HEK293 (cell line): ENCODE measurements around the gene TIMP2.

ENCODE experiments used
- BCL11A ChIP-seq: fragments of 450-650 bp; formaldehyde crosslinking; IDR thresholded peaks from 2 replicates; pipeline ENCODE4 v1.5.1; 2016; ENCODE audit warnings: low read depth, missing biosample characterization, missing genetic modification characterization
- HOXA7 ChIP-seq: sonication (generic); formaldehyde crosslinking; IDR thresholded peaks from 2 replicates; pipeline ENCODE4 v1.8.1; 2022; ENCODE audit warnings: missing genetic modification reagents, borderline replicate concordance
- KLF1 ChIP-seq: fragments of 450-650 bp; formaldehyde crosslinking; IDR thresholded peaks from 2 replicates; pipeline ENCODE4 v1.5.1; 2016; ENCODE audit warnings: missing biosample characterization, missing genetic modification characterization
- KLF10 ChIP-seq: fragments of 450-650 bp; IDR thresholded peaks from 2 replicates; pipeline ENCODE4 v1.5.1; 2018; ENCODE audit warnings: missing biosample characterization, mild to moderate bottlenecking, missing genetic modification characterization
- REPIN1 ChIP-seq: fragments of 450-650 bp; formaldehyde crosslinking; IDR thresholded peaks from 2 replicates; pipeline ENCODE4 v1.5.1; 2017; ENCODE audit warnings: missing biosample characterization, missing genetic modification characterization, low read depth
- ZBTB20 ChIP-seq: fragments of 450-650 bp; formaldehyde crosslinking; IDR thresholded peaks from 2 replicates; pipeline ENCODE4 v1.5.1; 2016; ENCODE audit warnings: missing biosample characterization, missing genetic modification characterization
- ZNF311 ChIP-seq: fragments of 450-650 bp; formaldehyde crosslinking; IDR thresholded peaks from 2 replicates; pipeline ENCODE4 v1.5.1; 2017; ENCODE audit warnings: missing biosample characterization, missing genetic modification characterization, borderline replicate concordance
- ZNF670 ChIP-seq: fragments of 450-650 bp; formaldehyde crosslinking; IDR thresholded peaks from 2 replicates; pipeline ENCODE4 v1.5.1; 2016; ENCODE audit warnings: missing biosample characterization, missing genetic modification characterization, low read depth
- ZNF677 ChIP-seq: fragments of 450-650 bp; IDR thresholded peaks from 2 replicates; pipeline ENCODE4 v1.5.0; 2018; ENCODE audit warnings: missing biosample characterization, mild to moderate bottlenecking, missing genetic modification characterization, moderate library complexity
- TF ChIP-seq, protein P1 (sequence below): fragments of 450-650 bp; formaldehyde crosslinking; IDR thresholded peaks from 2 replicates; pipeline ENCODE4 v1.5.1; 2016; ENCODE audit warnings: missing biosample characterization, missing genetic modification characterization
- TF ChIP-seq, protein P2 (sequence below): fragments of 450-650 bp; formaldehyde crosslinking; IDR thresholded peaks from 2 replicates; pipeline ENCODE4 v1.5.1; 2016; ENCODE audit warnings: missing biosample characterization, missing genetic modification characterization
- TF ChIP-seq, protein P3 (sequence below): fragments of 450-650 bp; formaldehyde crosslinking; IDR thresholded peaks from 2 replicates; pipeline ENCODE4 v1.5.1; 2016; ENCODE audit warnings: missing biosample characterization, missing genetic modification characterization, borderline replicate concordance

DNA sequence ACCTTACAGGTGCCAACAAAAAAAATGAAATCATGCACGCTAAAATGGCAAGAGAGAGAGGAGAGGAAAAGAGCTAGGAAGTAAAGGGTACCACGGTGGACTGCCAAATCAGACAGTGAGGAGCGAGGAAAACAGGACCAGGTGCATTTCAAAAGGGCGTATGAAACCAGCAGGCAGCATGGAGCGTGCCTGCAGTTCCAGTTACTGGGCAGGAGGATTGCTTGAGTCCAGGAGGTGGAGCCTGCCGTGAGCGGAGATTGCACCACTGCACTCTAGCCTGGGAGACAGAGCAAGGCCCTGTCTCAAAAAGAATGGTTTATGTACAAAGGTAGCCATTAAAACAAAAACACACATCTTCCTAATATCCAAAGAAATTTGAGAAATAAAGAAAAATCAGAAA lies 100.9 kb downstream of the TIMP2 start:
- TF ChIP-seq BCL11A (no peak), ZNF311 (no peak), HOXA7 (no peak), ZBTB20 (tag by site-specific recombination) (no peak), ZNF670 (no peak), ZNF677 (tag by site-specific recombination) (no peak), KLF10 (tag by site-specific recombination) (no peak), KLF1 (no peak), REPIN1 (tag by site-specific recombination) (no peak)
- TF ChIP-seq, protein P1, sequence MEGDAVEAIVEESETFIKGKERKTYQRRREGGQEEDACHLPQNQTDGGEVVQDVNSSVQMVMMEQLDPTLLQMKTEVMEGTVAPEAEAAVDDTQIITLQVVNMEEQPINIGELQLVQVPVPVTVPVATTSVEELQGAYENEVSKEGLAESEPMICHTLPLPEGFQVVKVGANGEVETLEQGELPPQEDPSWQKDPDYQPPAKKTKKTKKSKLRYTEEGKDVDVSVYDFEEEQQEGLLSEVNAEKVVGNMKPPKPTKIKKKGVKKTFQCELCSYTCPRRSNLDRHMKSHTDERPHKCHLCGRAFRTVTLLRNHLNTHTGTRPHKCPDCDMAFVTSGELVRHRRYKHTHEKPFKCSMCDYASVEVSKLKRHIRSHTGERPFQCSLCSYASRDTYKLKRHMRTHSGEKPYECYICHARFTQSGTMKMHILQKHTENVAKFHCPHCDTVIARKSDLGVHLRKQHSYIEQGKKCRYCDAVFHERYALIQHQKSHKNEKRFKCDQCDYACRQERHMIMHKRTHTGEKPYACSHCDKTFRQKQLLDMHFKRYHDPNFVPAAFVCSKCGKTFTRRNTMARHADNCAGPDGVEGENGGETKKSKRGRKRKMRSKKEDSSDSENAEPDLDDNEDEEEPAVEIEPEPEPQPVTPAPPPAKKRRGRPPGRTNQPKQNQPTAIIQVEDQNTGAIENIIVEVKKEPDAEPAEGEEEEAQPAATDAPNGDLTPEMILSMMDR = no peak
- TF ChIP-seq, protein P2, sequence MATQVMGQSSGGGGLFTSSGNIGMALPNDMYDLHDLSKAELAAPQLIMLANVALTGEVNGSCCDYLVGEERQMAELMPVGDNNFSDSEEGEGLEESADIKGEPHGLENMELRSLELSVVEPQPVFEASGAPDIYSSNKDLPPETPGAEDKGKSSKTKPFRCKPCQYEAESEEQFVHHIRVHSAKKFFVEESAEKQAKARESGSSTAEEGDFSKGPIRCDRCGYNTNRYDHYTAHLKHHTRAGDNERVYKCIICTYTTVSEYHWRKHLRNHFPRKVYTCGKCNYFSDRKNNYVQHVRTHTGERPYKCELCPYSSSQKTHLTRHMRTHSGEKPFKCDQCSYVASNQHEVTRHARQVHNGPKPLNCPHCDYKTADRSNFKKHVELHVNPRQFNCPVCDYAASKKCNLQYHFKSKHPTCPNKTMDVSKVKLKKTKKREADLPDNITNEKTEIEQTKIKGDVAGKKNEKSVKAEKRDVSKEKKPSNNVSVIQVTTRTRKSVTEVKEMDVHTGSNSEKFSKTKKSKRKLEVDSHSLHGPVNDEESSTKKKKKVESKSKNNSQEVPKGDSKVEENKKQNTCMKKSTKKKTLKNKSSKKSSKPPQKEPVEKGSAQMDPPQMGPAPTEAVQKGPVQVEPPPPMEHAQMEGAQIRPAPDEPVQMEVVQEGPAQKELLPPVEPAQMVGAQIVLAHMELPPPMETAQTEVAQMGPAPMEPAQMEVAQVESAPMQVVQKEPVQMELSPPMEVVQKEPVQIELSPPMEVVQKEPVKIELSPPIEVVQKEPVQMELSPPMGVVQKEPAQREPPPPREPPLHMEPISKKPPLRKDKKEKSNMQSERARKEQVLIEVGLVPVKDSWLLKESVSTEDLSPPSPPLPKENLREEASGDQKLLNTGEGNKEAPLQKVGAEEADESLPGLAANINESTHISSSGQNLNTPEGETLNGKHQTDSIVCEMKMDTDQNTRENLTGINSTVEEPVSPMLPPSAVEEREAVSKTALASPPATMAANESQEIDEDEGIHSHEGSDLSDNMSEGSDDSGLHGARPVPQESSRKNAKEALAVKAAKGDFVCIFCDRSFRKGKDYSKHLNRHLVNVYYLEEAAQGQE (tag by site-specific recombination) = no peak
- TF ChIP-seq, protein P3, sequence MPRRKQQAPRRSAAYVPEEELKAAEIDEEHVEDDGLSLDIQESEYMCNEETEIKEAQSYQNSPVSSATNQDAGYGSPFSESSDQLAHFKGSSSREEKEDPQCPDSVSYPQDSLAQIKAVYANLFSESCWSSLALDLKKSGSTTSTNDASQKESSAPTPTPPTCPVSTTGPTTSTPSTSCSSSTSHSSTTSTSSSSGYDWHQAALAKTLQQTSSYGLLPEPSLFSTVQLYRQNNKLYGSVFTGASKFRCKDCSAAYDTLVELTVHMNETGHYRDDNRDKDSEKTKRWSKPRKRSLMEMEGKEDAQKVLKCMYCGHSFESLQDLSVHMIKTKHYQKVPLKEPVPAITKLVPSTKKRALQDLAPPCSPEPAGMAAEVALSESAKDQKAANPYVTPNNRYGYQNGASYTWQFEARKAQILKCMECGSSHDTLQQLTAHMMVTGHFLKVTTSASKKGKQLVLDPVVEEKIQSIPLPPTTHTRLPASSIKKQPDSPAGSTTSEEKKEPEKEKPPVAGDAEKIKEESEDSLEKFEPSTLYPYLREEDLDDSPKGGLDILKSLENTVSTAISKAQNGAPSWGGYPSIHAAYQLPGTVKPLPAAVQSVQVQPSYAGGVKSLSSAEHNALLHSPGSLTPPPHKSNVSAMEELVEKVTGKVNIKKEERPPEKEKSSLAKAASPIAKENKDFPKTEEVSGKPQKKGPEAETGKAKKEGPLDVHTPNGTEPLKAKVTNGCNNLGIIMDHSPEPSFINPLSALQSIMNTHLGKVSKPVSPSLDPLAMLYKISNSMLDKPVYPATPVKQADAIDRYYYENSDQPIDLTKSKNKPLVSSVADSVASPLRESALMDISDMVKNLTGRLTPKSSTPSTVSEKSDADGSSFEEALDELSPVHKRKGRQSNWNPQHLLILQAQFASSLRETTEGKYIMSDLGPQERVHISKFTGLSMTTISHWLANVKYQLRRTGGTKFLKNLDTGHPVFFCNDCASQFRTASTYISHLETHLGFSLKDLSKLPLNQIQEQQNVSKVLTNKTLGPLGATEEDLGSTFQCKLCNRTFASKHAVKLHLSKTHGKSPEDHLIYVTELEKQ (tag by site-specific recombination) = no peak
